NCI-H524 (cell line): ENCODE results near the gene KDM5B.
"Not testable (repeated sequence)": the region's sequence is repeated elsewhere in the genome, so short reads cannot be mapped to it uniquely, and the experiment has no call there.

Source experiments
- DNase-seq, 2 experiments: peaks; one replicate each; lab custom pipeline; 2025; lab: John Stamatoyannopoulos, UW

Gene KDM5B

DNA sequence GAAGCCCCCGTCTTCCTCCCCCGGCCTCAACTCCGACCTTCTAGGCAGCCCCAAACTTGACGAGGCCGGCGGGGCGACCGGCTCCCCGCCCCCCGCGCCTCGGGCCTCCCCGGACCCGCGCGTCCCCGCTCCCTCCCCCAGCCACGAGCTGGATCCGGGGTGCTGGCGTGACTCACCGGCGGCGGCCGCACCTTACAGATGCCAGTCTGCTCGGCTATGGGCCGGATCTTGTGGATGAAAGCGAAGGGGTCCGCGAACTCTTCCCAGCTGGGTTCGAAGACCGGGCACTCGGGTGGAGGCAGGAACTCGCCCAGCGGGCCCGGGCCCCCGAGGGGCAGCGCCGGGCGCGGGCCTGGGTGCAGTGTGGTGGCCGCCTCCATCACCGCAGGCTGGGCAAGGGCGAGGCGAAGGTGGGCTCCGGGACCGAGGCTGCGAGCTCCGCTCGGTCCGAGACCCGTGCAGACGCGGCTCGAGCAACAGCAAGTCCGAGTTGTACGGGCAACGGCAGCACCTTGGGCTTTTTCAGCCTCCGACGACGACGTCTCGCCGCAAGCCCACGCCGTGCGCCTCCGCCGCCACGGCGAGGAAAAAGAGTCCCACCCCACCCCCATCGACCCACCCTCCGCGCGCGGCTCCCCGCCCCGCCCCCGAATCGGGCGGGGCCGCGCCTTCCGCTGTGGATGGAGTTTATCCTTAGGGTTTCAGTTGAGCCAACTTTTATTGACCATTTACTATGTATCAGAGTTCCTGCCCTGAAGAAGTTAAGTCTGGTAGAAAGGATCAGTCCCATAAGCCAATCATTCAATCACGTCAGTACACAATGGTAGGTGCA, at the start of gene KDM5B:
Gene KDM5B (minus strand): TSS at position 496 of the 832 bp plus-strand sequence. CDS start 116 bp downstream, at position 380.
- DNase-seq = peak in 1 of 2 experiments; percentile 56

DNA sequence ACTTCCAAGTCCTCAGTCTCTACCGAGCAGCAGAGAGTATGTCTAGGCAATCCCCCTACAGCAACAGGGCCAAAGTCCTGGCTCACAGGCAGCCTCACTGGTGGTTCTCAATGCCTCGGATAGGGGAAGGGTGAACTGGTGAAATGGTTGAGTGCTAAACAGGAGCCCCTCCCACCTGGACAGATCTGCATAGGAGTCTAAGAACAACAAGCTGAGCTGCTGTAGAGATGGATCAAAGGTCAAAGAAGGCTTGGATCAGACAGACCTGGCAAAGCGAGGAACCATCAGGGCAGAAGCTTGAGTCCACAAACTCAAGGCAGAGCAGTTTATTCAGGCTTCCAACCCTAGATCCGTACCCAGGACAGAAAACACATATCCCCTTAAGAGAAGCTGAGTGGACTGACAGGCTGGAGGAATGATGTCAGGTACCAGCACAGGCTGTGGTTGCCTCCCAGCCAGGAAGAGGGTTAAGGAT, 49.0 kb upstream of the KDM5B start:
- DNase-seq = no peak

DNA sequence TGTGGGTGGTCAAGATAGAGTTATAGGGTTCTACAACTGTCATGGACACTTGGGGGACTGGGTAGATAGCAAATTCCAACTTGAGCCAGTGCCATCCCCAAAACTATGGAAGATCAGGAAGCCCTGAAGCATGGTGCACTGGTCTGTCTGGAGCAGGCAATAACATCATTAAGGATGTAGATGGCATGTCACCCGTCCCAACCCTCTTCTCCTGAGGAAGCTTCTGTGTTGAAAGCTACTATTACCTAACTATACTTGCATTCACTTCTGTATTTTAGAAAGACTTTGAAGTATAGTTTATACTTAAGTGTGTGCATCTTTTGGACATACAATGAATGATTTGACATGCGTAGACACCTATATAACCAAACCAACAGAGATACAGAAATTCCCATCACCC, 47.8 kb upstream of the KDM5B start:
- DNase-seq = no peak

DNA sequence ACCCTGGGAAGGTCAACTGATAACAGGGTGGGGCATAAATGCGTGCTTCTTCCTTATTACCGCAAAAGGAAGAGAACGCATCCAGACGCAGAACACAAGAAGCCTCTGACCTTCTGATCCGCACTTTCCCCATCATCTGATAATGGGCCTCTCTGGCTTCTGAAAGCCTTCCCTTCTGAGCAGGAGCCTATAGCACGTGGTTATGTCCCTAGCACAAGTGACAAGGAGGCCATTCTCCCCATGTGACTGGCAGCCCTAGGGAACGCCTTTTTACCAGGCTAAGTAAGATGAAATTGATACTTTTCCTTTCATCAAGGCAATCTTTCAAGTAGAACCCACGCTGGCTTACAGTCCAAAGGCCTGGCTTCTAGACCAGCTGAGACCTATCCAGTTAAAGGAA, 46.6 kb upstream of the KDM5B start:
- no peak for DNase-seq

DNA sequence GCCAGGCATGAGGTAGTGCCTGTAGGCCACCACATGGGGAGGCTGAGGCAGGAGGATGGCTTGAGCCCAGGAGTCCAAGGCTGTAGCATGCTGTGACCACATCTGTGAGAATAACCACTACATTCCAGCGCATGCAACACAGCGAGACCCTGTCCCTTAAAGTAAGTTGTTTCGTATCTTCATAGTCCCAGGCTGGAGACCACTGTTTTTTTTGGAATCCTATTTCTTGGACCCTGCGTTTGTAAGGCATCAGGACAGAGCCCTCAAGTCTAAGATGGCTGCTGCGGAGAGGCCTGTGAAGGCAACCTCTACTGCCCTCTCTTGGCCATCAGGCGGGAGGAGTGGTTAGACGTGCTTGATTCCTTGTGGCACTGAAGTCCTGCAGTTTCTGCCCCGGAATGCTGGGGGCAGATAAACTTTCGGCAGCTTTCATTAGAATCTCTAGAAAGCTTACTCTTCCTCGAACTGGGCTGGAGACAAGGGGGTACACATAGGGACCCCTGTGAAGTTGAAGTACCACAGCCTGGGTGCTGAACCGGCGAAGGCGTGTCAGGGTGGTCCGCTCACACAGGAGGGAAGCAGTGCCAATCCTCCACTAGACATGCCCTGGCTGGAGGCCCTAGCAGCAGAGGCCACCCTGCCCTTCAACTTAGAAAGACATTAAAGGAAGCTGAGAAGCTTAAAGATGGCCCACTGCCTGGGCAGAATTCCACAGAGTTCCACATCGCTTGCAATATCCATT, 44.1 kb upstream of the KDM5B start:
- DNase-seq = peak; percentile 9 to 50

DNA sequence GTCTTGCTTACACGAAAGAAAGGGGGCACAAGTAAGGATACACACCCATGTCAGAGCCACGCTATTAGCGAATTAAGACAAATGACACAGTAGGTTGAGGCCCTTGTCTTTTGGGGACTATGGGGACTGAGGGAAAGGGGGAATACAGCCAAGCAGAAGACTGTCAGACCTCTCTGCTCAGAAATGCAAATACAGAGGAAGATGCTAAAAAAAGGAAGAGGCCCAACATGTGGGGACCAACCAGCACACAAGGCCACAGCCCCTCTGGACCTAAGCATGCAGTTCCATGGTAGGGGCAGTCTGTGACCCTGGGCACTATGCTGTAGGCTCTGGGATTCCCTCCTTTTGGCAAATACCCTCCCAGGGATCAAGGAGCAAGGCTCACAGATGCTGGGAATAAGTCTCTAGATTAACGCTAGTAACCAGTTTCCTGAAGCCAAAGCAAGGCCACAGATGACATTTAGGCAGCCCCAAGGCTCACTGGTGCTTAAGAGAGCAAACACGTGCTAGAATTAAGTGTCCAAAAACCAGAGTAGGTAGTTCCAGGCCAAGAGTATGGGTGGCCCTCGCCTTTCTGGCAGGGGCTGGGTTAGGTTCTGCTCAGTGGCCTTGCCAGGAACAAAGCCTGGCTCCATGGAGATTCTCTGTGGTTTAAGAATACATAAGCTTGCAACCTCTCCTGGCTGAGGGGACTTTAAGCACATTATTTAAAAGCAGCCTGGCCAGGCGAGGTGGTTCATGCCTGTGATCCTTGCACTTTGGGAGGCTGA, 42.6 kb upstream of the KDM5B start:
- DNase-seq = no peak

DNA sequence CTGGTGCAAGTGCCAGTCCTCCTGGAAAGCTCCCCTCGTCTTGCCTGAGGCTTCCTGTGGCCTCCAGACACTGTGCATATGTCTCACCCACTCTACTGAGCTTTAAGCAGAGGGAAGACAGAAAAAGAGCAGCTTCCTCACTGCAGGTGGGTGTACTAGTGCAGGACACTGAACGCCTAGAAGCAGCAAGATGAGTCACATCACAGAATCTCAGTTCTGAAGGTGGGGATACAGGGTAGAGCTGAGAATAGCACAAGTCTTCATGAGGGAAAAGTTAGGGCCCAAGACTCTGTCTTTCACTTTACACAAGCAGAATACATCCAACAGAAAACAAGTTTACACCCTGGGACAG, 39.9 kb upstream of the KDM5B start:
- DNase-seq = no peak

DNA sequence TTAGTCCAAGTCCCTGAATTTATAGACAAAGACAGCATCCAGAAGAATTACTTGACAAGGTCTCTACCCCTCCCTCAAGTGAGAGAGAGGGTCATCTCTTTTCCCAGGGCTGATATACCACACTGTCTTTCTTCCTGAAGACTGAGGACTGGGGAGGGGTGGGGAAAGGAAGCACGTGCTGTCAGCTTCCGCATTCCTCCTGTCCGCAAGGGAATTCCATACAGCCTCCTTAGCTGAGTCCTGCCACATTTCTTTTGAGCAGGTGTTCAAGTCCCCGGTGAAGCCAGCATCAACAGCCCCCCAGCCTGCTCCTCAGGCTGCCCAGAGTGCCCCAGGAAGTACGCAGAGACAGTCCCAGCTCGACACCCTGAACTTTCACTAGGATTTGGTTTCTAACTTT, 36.7 kb upstream of the KDM5B start:
- no peak for DNase-seq

DNA sequence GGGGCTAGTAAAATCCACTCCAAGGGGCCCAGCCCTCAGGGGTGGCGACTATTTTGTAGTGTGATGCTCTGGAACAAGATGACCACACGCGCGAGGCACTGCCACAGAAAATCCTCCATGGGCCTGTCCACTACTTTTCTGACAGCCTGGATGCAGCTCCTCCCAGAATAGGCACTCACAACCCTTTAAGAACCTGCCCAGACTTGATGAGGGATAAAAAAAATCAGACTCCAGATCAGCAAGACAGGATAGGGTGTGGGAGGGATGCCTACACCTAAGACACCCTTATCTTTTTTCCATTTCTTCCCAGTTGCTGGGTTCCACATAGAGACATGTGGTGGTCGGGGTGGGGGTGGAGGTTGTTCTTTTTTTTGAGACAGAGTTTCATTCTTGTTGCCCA, 36.0 kb upstream of the KDM5B start:
- no peak for DNase-seq

DNA sequence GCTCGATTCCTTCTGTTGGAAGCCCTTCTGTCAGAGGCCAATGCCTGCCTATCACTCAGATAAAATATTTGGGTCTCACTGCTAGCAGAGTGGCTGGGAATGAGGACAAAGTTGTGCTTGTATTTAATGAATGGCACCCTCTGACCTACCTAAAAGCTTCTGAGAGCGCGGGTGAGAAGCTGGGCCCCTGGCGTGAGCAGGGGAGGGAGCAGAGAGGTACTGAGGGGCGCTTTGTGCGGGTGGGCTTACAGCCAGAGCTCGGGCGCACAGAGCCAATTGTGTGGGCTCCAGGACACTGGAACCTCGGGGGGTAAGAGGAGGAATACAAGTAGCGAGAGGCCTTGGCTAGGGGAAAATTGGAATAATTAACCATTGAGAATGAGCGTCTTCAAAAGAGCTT, 34.9 kb upstream of the KDM5B start:
- no peak for DNase-seq

DNA sequence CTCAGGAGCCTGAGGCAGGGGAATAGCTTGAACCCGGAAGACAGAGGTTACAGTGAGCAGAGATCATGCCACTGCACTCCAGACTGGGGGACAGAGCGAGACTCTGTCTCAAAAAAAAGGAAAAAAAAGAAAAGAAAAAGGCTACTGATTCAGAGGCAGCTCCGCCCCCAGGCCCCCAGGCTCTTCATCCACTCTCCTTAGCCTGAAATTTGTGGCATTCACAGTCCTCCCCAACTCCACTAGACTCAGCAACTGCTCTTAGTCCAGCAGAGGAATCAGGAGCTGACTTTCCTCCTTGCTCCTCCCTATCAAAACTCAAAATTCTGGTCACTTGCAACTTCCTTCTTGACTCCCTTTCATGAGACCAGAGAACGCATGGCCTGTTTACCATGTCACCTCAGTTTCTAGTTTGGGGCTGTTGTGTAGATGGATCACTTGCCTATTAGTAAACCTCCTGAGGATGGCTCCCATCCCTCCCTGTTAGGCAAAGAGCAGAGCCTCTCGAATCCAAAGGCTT, 29.6 kb upstream of the KDM5B start:
- DNase-seq = no peak

DNA sequence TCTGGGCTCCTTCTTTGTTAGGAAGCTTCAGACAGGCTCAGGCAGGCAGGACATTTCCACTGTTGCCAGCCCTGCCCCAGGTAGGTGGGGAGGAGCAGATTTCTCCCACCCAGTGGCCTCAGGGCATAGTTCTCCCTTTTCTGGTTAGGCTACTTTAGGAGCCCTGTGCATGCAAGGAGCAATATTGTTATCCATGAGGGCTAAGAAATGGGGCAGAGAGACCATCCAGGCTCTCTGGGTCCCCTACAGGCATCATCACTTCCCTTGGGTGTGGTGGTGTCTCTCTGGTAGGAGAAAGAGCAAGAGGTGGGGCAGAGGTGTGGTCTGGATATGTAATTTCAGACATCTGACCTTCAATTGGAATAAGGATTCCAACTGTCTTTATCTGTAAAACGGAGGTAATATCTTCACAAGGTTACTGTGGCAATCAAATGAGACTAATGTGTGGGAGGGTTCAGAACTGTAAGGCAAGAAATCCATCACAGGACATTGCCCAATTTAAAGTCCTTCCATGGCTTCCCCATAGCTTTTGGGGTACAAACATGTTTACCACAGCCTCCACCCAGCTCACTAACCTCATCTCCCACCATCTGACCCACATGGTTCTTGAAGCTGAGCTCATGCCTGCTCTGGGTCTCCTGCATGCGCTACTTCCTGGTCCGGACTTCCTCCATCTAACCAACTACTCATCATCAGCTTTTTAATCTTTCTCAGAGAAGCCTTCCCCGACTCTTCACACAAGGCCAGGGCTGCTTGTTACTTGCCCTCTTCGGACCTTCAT, 28.6 kb upstream of the KDM5B start:
- DNase-seq = no peak

DNA sequence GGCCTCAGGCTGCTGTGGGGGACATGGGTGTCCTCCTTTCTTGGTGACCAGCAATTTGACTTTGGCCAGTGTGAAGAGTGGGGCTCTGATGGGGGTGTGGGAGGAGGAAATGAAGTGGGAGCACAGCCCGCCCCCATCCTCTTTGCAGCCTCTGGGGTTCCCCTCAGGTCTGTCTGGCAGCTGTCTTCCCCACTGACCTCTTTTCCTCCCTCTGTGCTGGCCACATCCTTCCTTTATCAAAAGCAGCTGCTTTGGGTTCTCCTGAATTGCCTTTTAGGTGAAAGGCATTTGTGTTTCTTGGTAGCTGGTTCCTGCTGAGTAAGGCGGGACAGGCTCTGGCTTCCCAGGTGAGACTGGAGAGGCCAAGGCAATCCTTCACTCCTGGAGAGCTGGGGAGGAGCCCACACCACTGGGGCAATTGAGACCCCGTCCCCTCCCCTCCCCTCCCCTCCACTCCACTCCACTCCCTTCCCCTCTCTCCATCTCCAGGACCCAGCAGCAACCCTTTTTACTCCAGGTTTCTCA, 27.4 kb upstream of the KDM5B start:
- DNase-seq = no peak

DNA sequence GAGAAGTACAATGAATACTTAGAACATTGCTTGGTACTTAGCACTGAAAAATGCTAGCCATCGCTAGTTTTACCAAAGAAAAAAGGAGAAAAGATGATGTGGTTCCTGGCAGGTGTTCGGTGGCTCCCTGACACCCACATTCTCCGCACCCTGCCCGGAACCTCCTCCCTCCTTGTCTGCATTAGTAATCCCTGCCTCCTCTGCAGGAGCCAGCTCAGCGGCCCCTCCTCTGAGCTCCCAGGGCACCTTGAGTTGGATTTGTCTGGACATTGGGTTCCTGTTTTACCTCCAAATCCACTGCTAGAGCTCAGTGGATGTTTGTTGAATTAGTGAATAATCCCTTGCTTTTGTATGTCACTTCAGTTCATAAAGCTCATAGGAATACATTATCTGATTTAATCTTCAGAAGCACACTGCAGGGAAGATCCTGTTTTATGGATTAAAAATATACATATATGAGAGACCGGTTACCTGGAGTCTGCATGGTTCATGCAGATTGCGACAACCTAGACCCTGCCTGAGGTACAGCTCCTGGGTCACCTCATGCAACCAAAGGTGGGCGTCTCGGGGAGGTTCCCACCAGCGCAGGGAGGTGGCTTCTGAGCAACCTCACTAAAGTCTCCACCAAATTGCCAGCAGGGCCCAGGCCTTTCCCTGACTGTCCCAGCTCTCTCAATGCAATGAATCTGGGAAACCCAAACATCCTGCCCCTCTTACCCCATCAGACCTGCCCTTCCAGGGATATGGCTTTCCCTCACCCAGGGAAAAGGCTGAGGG, 26.7 kb upstream of the KDM5B start:
- no peak for DNase-seq

DNA sequence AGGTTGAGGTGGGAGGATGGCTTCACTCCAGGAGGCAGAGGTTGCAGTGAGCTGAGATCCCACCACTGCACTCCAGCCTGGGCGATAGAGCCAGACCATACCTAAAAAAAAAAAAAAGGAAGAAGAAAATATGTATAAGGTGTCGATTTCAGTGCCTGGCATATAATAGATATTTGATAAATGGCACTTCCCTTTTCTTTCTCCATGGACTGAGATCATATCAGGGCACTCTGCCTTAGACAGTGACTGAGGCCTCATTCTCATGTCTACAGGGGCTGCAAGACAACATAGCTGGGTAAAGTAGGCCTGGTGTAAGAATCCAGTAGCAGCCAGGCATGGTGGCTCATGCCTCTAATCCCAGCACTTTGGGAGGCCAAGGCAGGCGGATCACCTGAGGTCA, 23.7 kb upstream of the KDM5B start:
- no peak for DNase-seq

DNA sequence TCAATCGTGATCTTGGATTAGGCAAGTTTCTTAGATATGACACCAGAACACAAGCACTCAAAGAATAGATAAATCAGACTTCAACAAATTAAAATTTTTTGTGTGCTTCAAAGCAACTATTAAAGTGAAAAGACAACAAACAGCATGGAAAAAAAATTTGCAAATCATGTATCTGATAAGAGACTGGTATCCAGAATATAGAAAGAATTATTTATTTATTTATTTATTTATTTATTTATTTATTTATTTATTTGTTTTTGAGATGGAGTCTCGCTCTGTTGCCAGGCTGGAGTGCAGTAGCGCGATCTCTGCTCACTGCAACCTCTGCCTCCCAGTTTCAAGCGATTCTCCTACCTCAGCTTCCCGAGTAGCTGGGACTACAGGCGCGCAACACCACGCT, 21.0 kb upstream of the KDM5B start:
- not testable (repeated sequence) for DNase-seq

DNA sequence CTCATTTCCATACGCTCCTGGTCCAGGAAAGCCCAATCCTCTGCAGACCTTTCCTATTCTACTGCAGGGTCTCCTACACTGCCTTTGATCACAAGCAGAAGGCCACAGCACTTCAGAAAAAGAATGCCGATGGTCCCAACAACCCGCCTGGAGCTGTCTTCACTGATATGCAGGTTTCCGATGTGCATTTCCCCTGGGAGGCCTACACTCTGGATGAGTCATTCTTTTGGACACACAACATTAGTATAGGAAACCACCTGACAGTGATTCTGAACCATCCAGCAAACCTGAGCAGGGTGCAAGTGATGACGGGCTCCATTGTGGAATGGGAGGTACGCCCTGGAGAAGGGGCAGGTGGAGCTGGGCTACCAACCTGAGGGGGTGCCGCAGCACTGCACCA, 17.5 kb upstream of the KDM5B start:
- no peak for DNase-seq

DNA sequence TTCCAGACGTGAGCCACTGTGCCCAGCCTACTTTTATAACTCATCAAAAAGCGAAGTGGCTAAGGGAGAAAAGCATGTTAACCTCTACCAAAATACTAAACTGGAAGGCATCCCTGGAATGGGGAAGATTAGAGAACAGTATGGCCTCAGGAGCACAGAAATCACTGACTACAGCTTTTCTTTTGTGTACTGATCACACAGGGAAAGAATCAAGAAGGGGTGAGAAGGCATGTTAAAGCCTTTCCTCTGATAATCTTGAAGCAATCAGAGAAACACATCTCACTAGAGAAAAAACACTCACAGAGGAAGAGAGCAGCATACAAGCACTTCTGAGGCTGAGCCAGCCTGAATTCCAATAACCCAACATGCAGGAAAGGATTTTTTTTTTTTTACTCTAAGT, 13.2 kb upstream of the KDM5B start:
- no peak for DNase-seq

DNA sequence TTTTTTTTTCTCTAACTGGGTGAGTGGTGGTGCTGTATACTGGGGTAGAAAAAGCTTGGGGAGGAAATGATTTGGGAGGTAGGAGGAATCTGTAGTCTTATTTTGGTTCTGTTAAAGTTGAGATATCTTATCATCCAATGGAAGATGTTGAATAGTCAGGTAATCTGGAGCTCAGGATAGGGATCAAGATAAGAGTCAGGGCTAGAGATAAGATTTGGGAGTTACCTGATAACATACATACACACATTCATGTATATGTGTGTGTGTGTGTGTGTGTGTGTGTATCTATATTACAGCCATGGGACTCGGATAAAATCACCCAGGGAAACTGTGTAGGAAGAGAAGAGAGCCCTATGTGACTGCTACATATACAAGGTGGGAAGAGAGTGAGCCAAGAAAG, 10.6 kb upstream of the KDM5B start:
- no peak for DNase-seq

DNA sequence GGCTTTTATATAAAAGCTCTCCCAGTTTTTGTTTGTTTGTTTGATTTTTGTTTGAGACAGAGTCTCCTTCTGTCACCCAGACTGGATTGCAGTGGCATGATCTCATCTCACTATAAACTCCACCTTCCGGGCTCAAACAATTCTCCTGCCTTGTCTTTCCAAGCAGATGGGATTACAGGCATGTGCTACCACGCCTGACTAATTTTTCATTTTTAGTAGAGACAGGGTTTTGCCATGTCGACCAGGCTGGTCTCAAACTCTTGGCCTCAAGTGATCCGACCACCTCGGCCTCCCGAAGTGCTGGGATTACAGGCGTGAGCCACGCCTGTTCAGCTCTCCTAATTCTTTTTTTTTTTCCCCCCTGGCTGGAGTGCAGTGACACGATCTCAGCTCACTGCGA, 6.9 kb upstream of the KDM5B start:
- no peak for DNase-seq
